ENCODE data around the gene DNER.

The DNER gene

GRCh38 chr2:229669841-229670240, 44.5 kb downstream of the DNER start:
- Histone ChIP-seq H3K9me3 (ENCODE audit: control insufficient read depth, insufficient read depth, low read depth, low read length) (no peaks in the 10 kb centered on the region), H3K27ac (ENCODE audit: low read depth, low read length) (no peak overlapping the region)

GRCh38 chr2:229666811-229667210, 47.5 kb downstream of the DNER start:
- H3K9me3 ChIP-seq (ENCODE audit: control insufficient read depth, insufficient read depth, low read depth, low read length): no peaks in the 10 kb centered on the region
- no peaks in the 10 kb centered on the region for H3K4me1 ChIP-seq (ENCODE audit: control insufficient read depth, insufficient read depth, low read length)
- no peak overlapping the region for H3K9ac ChIP-seq (ENCODE audit: low read length)
- H3K4me3 ChIP-seq (ENCODE audit: low read depth, low read length): no peak overlapping the region
- no peaks in the 10 kb centered on the region for H3K36me3 ChIP-seq (ENCODE audit: control insufficient read depth, insufficient read depth, low read length)
- H3K27me3 ChIP-seq (ENCODE audit: control insufficient read depth, insufficient read depth, low read length): peaks cover 3% of the 10 kb centered on the region; the same call in 1 of the 2 replicates
- no peak overlapping the region for H3K27ac ChIP-seq (ENCODE audit: low read depth, low read length)

More at GRCh38 chr2:229669841-229670240, 44.5 kb downstream of the DNER start:
- no peaks in the 10 kb centered on the region for H3K4me1 ChIP-seq (ENCODE audit: control insufficient read depth, insufficient read depth, low read length)
- H3K4me3 ChIP-seq (ENCODE audit: low read depth, low read length): no peak overlapping the region
- peaks cover 22% of the 10 kb centered on the region for H3K27me3 ChIP-seq (ENCODE audit: control insufficient read depth, insufficient read depth, low read length)
- no peaks in the 10 kb centered on the region for H3K36me3 ChIP-seq (ENCODE audit: control insufficient read depth, insufficient read depth, low read length)
- no peak overlapping the region for H3K9ac ChIP-seq (ENCODE audit: low read length)

- Histone ChIP-seq H3K9ac (ENCODE audit: low read length) (no peak overlapping the region), H3K27ac (ENCODE audit: low read depth, low read length) (no peak overlapping the region), H3K36me3 (ENCODE audit: control insufficient read depth, insufficient read depth, low read length) (no peaks in the 10 kb centered on the region), H3K27me3 (ENCODE audit: control insufficient read depth, insufficient read depth, low read length) (no peaks in the 10 kb centered on the region), H3K4me1 (ENCODE audit: control insufficient read depth, insufficient read depth, low read length) (no peaks in the 10 kb centered on the region), H3K4me3 (ENCODE audit: low read depth, low read length) (no peak overlapping the region), H3K9me3 (ENCODE audit: control insufficient read depth, insufficient read depth, low read depth, low read length) (no peaks in the 10 kb centered on the region)
Measured at GRCh38 chr2:229665158-229665557, 49.2 kb downstream of the DNER start.

DNA sequence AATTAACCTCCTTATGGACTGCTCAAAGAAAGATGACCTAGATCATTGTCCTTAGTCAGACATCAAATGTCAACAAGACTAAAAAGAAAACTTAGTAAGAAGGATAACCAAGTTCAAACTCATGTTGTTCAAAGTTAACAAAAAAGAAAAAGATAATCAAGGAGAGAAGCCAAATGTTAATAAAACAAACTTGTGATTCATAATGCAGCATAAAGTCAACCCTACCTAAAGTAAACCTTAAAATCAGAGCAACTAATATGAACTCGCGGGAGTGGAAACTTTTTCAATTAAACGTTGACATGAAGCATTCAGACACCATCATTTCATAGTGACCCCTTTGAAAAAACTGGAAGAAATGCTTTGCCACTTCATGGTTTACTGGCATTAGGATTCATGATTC, 52.9 kb downstream of the DNER start:
- H3K9ac ChIP-seq (ENCODE audit: low read length): no peak overlapping the region
- H3K9me3 ChIP-seq (ENCODE audit: control insufficient read depth, insufficient read depth, low read depth, low read length): no peaks in the 10 kb centered on the region
- no peaks in the 10 kb centered on the region for H3K4me1 ChIP-seq (ENCODE audit: control insufficient read depth, insufficient read depth, low read length)
- H3K4me3 ChIP-seq (ENCODE audit: low read depth, low read length): no peak overlapping the region
- H3K27ac ChIP-seq (ENCODE audit: low read depth, low read length): no peak overlapping the region
- no peaks in the 10 kb centered on the region for H3K27me3 ChIP-seq (ENCODE audit: control insufficient read depth, insufficient read depth, low read length)
- no peaks in the 10 kb centered on the region for H3K36me3 ChIP-seq (ENCODE audit: control insufficient read depth, insufficient read depth, low read length)

GRCh38 chr2:229660951-229661350, 53.4 kb downstream of the DNER start:
- Histone ChIP-seq H3K27me3 (ENCODE audit: control insufficient read depth, insufficient read depth, low read length) (no peaks in the 10 kb centered on the region), H3K9ac (ENCODE audit: low read length) (no peak overlapping the region), H3K36me3 (ENCODE audit: control insufficient read depth, insufficient read depth, low read length) (no peaks in the 10 kb centered on the region), H3K9me3 (ENCODE audit: control insufficient read depth, insufficient read depth, low read depth, low read length) (no peaks in the 10 kb centered on the region), H3K27ac (ENCODE audit: low read depth, low read length) (no peak overlapping the region), H3K4me3 (ENCODE audit: low read depth, low read length) (no peak overlapping the region), H3K4me1 (ENCODE audit: control insufficient read depth, insufficient read depth, low read length) (no peaks in the 10 kb centered on the region)

GRCh38 chr2:229660391-229660790, 54.0 kb downstream of the DNER start:
- no peak overlapping the region for H3K9ac ChIP-seq (ENCODE audit: low read length)

GRCh38 chr2:229658004-229658403, 56.4 kb downstream of the DNER start:
- H3K4me3 ChIP-seq (ENCODE audit: low read depth, low read length): no peak overlapping the region
- H3K36me3 ChIP-seq (ENCODE audit: control insufficient read depth, insufficient read depth, low read length): no peaks in the 10 kb centered on the region
- no peaks in the 10 kb centered on the region for H3K4me1 ChIP-seq (ENCODE audit: control insufficient read depth, insufficient read depth, low read length)
- H3K27me3 ChIP-seq (ENCODE audit: control insufficient read depth, insufficient read depth, low read length): no peaks in the 10 kb centered on the region
- H3K27ac ChIP-seq (ENCODE audit: low read depth, low read length): no peak overlapping the region
- no peaks in the 10 kb centered on the region for H3K9me3 ChIP-seq (ENCODE audit: control insufficient read depth, insufficient read depth, low read depth, low read length)
- H3K9ac ChIP-seq (ENCODE audit: low read length): no peak overlapping the region

More at GRCh38 chr2:229660391-229660790, 54.0 kb downstream of the DNER start:
- Histone ChIP-seq H3K27me3 (ENCODE audit: control insufficient read depth, insufficient read depth, low read length) (no peaks in the 10 kb centered on the region), H3K4me3 (ENCODE audit: low read depth, low read length) (no peak overlapping the region), H3K36me3 (ENCODE audit: control insufficient read depth, insufficient read depth, low read length) (no peaks in the 10 kb centered on the region), H3K4me1 (ENCODE audit: control insufficient read depth, insufficient read depth, low read length) (no peaks in the 10 kb centered on the region), H3K9me3 (ENCODE audit: control insufficient read depth, insufficient read depth, low read depth, low read length) (no peaks in the 10 kb centered on the region), H3K27ac (ENCODE audit: low read depth, low read length) (no peak overlapping the region)

DNA sequence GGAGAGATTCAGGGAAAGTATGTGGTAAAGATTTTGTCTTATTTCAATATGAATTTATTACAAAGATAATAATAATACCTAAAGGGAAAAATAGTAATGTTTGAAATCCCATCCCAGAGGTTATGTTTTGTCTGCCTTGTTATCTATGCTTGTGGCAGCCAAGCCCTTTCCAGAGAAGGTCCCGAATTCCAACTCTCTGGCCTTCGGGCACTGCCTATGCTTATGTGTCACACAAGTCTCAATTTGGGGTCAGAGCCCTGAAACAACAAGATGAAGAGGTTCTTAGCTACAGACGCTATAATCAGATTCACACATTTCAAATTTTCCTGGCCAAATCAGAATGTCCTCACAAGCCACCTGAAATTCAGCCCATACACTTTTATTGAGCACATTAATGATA, 59.9 kb downstream of the DNER start:
- Histone ChIP-seq H3K4me3 (ENCODE audit: low read depth, low read length) (no peak overlapping the region), H3K4me1 (ENCODE audit: control insufficient read depth, insufficient read depth, low read length) (no peaks in the 10 kb centered on the region), H3K36me3 (ENCODE audit: control insufficient read depth, insufficient read depth, low read length) (no peaks in the 10 kb centered on the region), H3K9me3 (ENCODE audit: control insufficient read depth, insufficient read depth, low read depth, low read length) (no peaks in the 10 kb centered on the region), H3K9ac (ENCODE audit: low read length) (no peak overlapping the region), H3K27ac (ENCODE audit: low read depth, low read length) (no peak overlapping the region), H3K27me3 (ENCODE audit: control insufficient read depth, insufficient read depth, low read length) (no peaks in the 10 kb centered on the region)

GRCh38 chr2:229653531-229653930, 60.8 kb downstream of the DNER start:
- Histone ChIP-seq H3K9ac (ENCODE audit: low read length) (no peak overlapping the region), H3K36me3 (ENCODE audit: control insufficient read depth, insufficient read depth, low read length) (no peaks in the 10 kb centered on the region), H3K4me1 (ENCODE audit: control insufficient read depth, insufficient read depth, low read length) (no peaks in the 10 kb centered on the region), H3K27me3 (ENCODE audit: control insufficient read depth, insufficient read depth, low read length) (no peaks in the 10 kb centered on the region), H3K27ac (ENCODE audit: low read depth, low read length) (no peak overlapping the region), H3K4me3 (ENCODE audit: low read depth, low read length) (no peak overlapping the region), H3K9me3 (ENCODE audit: control insufficient read depth, insufficient read depth, low read depth, low read length) (no peaks in the 10 kb centered on the region)

DNA sequence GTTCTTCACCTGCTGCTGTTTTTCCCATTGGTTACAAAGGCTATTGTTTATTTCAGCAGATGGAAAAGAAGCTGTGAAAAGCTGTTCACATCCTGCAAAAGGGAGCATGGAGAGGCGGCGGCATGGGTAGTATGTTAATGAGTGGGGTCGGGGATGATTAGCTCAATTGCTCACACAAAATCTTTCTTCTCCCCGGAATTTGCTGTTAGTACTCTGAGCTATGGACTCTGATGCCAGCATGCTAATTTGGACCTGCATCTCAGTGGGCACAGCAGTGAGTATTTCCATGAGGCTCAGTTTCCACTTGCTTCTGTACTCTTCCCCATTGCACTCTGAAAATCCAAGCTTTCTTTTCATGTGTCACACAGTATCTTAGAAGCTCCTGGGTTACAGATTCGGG, 61.6 kb downstream of the DNER start:
- no peaks in the 10 kb centered on the region for H3K27me3 ChIP-seq (ENCODE audit: control insufficient read depth, insufficient read depth, low read length)
- H3K9me3 ChIP-seq (ENCODE audit: control insufficient read depth, insufficient read depth, low read depth, low read length): no peaks in the 10 kb centered on the region
- no peaks in the 10 kb centered on the region for H3K4me1 ChIP-seq (ENCODE audit: control insufficient read depth, insufficient read depth, low read length)

GRCh38 chr2:229650901-229651300, 63.5 kb downstream of the DNER start:
- H3K27me3 ChIP-seq (ENCODE audit: control insufficient read depth, insufficient read depth, low read length): no peaks in the 10 kb centered on the region
- no peak overlapping the region for H3K27ac ChIP-seq (ENCODE audit: low read depth, low read length)
- no peaks in the 10 kb centered on the region for H3K4me1 ChIP-seq (ENCODE audit: control insufficient read depth, insufficient read depth, low read length)
- H3K4me3 ChIP-seq (ENCODE audit: low read depth, low read length): no peak overlapping the region
- H3K9ac ChIP-seq (ENCODE audit: low read length): no peak overlapping the region
- H3K36me3 ChIP-seq (ENCODE audit: control insufficient read depth, insufficient read depth, low read length): no peaks in the 10 kb centered on the region
- no peaks in the 10 kb centered on the region for H3K9me3 ChIP-seq (ENCODE audit: control insufficient read depth, insufficient read depth, low read depth, low read length)

More for the DNA sequence above, 61.6 kb downstream of the DNER start:
- Histone ChIP-seq H3K27ac (ENCODE audit: low read depth, low read length) (no peak overlapping the region), H3K9ac (ENCODE audit: low read length) (no peak overlapping the region), H3K36me3 (ENCODE audit: control insufficient read depth, insufficient read depth, low read length) (no peaks in the 10 kb centered on the region), H3K4me3 (ENCODE audit: low read depth, low read length) (no peak overlapping the region)

DNA sequence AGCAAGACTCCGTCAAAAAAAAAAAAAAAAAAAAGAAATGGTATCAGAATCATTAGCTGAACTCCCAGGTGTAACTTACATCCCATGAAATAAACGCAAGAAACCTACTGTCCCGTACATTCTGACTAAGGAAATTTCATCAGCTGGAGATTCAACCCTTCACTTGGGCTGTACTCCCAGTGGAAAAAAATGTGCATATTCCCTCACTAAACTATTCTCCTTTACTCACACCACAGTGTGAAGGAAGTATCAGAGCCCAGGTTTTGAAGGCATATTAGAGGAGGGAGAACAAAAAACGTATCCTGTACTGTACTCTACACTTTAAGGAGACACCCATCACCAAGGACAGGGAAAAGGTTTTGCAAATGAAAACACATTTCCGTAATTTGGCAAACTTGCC, 64.3 kb downstream of the DNER start:
- no peak overlapping the region for H3K9ac ChIP-seq (ENCODE audit: low read length)
- no peaks in the 10 kb centered on the region for H3K4me1 ChIP-seq (ENCODE audit: control insufficient read depth, insufficient read depth, low read length)
- H3K36me3 ChIP-seq (ENCODE audit: control insufficient read depth, insufficient read depth, low read length): no peaks in the 10 kb centered on the region
- no peaks in the 10 kb centered on the region for H3K27me3 ChIP-seq (ENCODE audit: control insufficient read depth, insufficient read depth, low read length)
- no peak overlapping the region for H3K4me3 ChIP-seq (ENCODE audit: low read depth, low read length)
- H3K9me3 ChIP-seq (ENCODE audit: control insufficient read depth, insufficient read depth, low read depth, low read length): no peaks in the 10 kb centered on the region
- H3K27ac ChIP-seq (ENCODE audit: low read depth, low read length): no peak overlapping the region
